WTC11 (cell line): Measurements from ENCODE around the gene RNGTT. TPM values are rescaled to one million over a fixed set of nuclear protein-coding genes. Genes with fewer than 3 reads are reported as not detected.
A peak's percentile ranks its signal among the peaks of the same experiment; 100 is the strongest.

Experiments
- ATAC-seq: fragments of 200-7000 bp; cut with Tn5 transposase; 2 replicates; pipeline ENCODE4 v1.10.0; 2021; ENCODE audit warnings: mild to moderate bottlenecking, moderate library complexity
- CTCF ChIA-PET: fragments of 300-600 bp; sonication (Branson Sonifier 250); formaldehyde crosslinking; loops from one replicate; lab custom pipeline; 2021; ENCODE audit warnings: antibody characterized with exemption; lab: Charles Lee
- POLR2A ChIA-PET: fragments of 350-600 bp; sonication (Branson Sonifier 250); formaldehyde crosslinking; loops from one replicate; lab custom pipeline; 2021; ENCODE audit warnings: antibody characterized with exemption; lab: Charles Lee
- DNase-seq: peaks from one replicate; pipeline ENCODE4 v3.0.0; 2021; ENCODE audit warnings: low spot score
- H3K27ac Mint-ChIP-seq: 2 replicates; pipeline ENCODE4 v1.8.0; 2021; ENCODE audit warnings: mixed read lengths
- H3K27me3 Mint-ChIP-seq: 2 replicates; pipeline ENCODE4 v1.8.0; 2021; ENCODE audit warnings: low read depth, mild to moderate bottlenecking, moderate library complexity, mixed read lengths
- H3K36me3 Mint-ChIP-seq: 2 replicates; pipeline ENCODE4 v1.8.0; 2021; ENCODE audit warnings: mixed read lengths
- H3K4me1 Mint-ChIP-seq: 2 replicates; pipeline ENCODE4 v1.8.0; 2022; ENCODE audit warnings: mixed read lengths
- H3K4me3 Mint-ChIP-seq: 2 replicates; pipeline ENCODE4 v1.8.0; 2021; ENCODE audit warnings: mild to moderate bottlenecking, moderate library complexity, mixed read lengths
- H3K9me3 Mint-ChIP-seq: 2 replicates; pipeline ENCODE4 v1.8.0; 2021; ENCODE audit warnings: mixed read lengths
- ARID4B ChIP-seq: sonication (generic); formaldehyde crosslinking; IDR thresholded peaks from 2 replicates; pipeline ENCODE4 v1.8.0; 2023; ENCODE audit warnings: missing genetic modification reagents, mild to moderate bottlenecking, borderline replicate concordance
- GABPB1 ChIP-seq: sonication (generic); formaldehyde crosslinking; IDR thresholded peaks from 2 replicates; pipeline ENCODE4 v1.8.1; 2023; ENCODE audit warnings: mild to moderate bottlenecking, missing genetic modification reagents
- NFYB ChIP-seq: sonication (generic); formaldehyde crosslinking; conservative IDR thresholded peaks from 2 replicates; pipeline ENCODE4 v1.8.0; 2022; ENCODE audit warnings: low read depth, missing genetic modification reagents
- NR2C2 ChIP-seq: sonication (generic); formaldehyde crosslinking; IDR thresholded peaks from 2 replicates; pipeline ENCODE4 v1.8.0; 2022; ENCODE audit warnings: mild to moderate bottlenecking, missing genetic modification reagents
- ZNF121 ChIP-seq: sonication (generic); formaldehyde crosslinking; IDR thresholded peaks from 2 replicates; pipeline ENCODE4 v1.8.0; 2023; ENCODE audit warnings: missing genetic modification reagents
- ZNF138 ChIP-seq: sonication (generic); formaldehyde crosslinking; conservative IDR thresholded peaks from 2 replicates; pipeline ENCODE4 v1.8.1; 2022; ENCODE audit warnings: mild to moderate bottlenecking, moderate library complexity, missing genetic modification reagents
- ZNF232 ChIP-seq: sonication (generic); formaldehyde crosslinking; IDR thresholded peaks from 2 replicates; pipeline ENCODE4 v1.8.0; 2022; ENCODE audit warnings: mild to moderate bottlenecking, missing genetic modification reagents
- ZSCAN18 ChIP-seq: fragments of 250-450 bp; sonication (Bioruptor Pico); IDR thresholded peaks from 2 replicates; pipeline ENCODE4 v2.1.2; 2022; ENCODE audit warnings: mild to moderate bottlenecking, moderate library complexity
- total RNA-seq: library from RNA; stranded (reverse); gene quantifications from 3 replicates; pipeline ENCODE4 v1.2.3, GENCODE V29; 2021
- TF ChIP-seq, protein P1 (sequence below): fragments of 250-450 bp; sonication (Bioruptor Pico); IDR thresholded peaks from 2 replicates; pipeline ENCODE4 v1.9.0; 2021; ENCODE audit warnings: mild to moderate bottlenecking, borderline replicate concordance

Gene RNGTT
- total RNA-seq, 1 experiment from 2014 or later = 20.4 TPM

GRCh38 chr6:88712243-88712936, 251.0 kb downstream of the RNGTT start:
- no peak for ATAC-seq
- ChIA-PET POLR2A (no interaction called here), CTCF (interaction anchor here (0.6 to 1.2 kb wide), 2 partner anchors 220 to 289 kb away, joined by 3 read pairs; no protein-coding TSS in a partner anchor)
- Mint-ChIP-seq H3K9me3 (peaks cover 6% of the 10 kb centered on the region; the same call in 1 of the 2 replicates), H3K4me1 (no peaks in the 10 kb centered on the region), H3K27ac (no peak overlapping the region), H3K36me3 (peaks cover 5% of the 10 kb centered on the region; the same call in 1 of the 2 replicates), H3K27me3 (no peaks in the 10 kb centered on the region), H3K4me3 (no peak overlapping the region)
- no peak for TF ChIP-seq ARID4B (CRISPR knock-in tag)
- no peak for DNase-seq

GRCh38 chr6:88709819-88710246, 253.6 kb downstream of the RNGTT start:
- Mint-ChIP-seq H3K9me3 (no peaks in the 10 kb centered on the region), H3K27me3 (no peaks in the 10 kb centered on the region)
- CTCF ChIA-PET = no interaction called here

GRCh38 chr6:88708197-88708744, 255.1 kb downstream of the RNGTT start:
- H3K27ac Mint-ChIP-seq = no peak overlapping the region
- ChIA-PET CTCF (no interaction called here), POLR2A (interaction anchor here (0.6 kb wide), 1 partner anchor 31 kb away, joined by 4 read pairs; no protein-coding TSS in a partner anchor)
- no peaks in the 10 kb centered on the region for H3K27me3 Mint-ChIP-seq
- no peak overlapping the region for H3K4me3 Mint-ChIP-seq
- no peaks in the 10 kb centered on the region for H3K4me1 Mint-ChIP-seq
- DNase-seq (no peak), ATAC-seq (no peak)
- H3K36me3 Mint-ChIP-seq = no peaks in the 10 kb centered on the region
- peaks cover 1% of the 10 kb centered on the region for H3K9me3 Mint-ChIP-seq
- TF ChIP-seq, protein P1, sequence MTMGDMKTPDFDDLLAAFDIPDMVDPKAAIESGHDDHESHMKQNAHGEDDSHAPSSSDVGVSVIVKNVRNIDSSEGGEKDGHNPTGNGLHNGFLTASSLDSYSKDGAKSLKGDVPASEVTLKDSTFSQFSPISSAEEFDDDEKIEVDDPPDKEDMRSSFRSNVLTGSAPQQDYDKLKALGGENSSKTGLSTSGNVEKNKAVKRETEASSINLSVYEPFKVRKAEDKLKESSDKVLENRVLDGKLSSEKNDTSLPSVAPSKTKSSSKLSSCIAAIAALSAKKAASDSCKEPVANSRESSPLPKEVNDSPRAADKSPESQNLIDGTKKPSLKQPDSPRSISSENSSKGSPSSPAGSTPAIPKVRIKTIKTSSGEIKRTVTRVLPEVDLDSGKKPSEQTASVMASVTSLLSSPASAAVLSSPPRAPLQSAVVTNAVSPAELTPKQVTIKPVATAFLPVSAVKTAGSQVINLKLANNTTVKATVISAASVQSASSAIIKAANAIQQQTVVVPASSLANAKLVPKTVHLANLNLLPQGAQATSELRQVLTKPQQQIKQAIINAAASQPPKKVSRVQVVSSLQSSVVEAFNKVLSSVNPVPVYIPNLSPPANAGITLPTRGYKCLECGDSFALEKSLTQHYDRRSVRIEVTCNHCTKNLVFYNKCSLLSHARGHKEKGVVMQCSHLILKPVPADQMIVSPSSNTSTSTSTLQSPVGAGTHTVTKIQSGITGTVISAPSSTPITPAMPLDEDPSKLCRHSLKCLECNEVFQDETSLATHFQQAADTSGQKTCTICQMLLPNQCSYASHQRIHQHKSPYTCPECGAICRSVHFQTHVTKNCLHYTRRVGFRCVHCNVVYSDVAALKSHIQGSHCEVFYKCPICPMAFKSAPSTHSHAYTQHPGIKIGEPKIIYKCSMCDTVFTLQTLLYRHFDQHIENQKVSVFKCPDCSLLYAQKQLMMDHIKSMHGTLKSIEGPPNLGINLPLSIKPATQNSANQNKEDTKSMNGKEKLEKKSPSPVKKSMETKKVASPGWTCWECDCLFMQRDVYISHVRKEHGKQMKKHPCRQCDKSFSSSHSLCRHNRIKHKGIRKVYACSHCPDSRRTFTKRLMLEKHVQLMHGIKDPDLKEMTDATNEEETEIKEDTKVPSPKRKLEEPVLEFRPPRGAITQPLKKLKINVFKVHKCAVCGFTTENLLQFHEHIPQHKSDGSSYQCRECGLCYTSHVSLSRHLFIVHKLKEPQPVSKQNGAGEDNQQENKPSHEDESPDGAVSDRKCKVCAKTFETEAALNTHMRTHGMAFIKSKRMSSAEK = no peak
- TF ChIP-seq ZNF121 = no peak
- no peak for TF ChIP-seq ZNF138
- TF ChIP-seq NFYB (CRISPR knock-in tag) = no peak
- no peak for TF ChIP-seq ARID4B (CRISPR knock-in tag)
- no peak for TF ChIP-seq ZSCAN18 (CRISPR knock-in tag)
- no peak for TF ChIP-seq ZNF232 (CRISPR knock-in tag)

More at GRCh38 chr6:88709819-88710246, 253.6 kb downstream of the RNGTT start:
- Mint-ChIP-seq H3K36me3 (no peaks in the 10 kb centered on the region), H3K4me1 (no peaks in the 10 kb centered on the region), H3K27ac (no peak overlapping the region), H3K4me3 (no peak overlapping the region)
- POLR2A ChIA-PET = no interaction called here
- ATAC-seq (no peak), DNase-seq (no peak)
- TF ChIP-seq NR2C2 (CRISPR knock-in tag) (no peak), GABPB1 (CRISPR knock-in tag) (peak; percentile 25; the same call in 1 of the 2 replicates)
